CD8-positive, alpha-beta memory T cell (primary cell): ENCODE data around the gene MSI2. TPM values are rescaled to one million over a fixed set of nuclear protein-coding genes. Genes with fewer than 3 reads are reported as not detected.

Experiments
- CTCF ChIA-PET: fragments of 350-600 bp; sonication (Branson Sonifier 250); formaldehyde crosslinking; loops from one replicate; lab custom pipeline; 2021; ENCODE audit warnings: antibody characterized with exemption; lab: Charles Lee
- POLR2A ChIA-PET: fragments of 350-600 bp; sonication (Branson Sonifier 250); formaldehyde crosslinking; loops from one replicate; lab custom pipeline; 2021; ENCODE audit warnings: antibody characterized with exemption; lab: Charles Lee
- DNase-seq, 5 donors: peaks; one replicate each; pipeline versions ENCODE4 v3.0.0 to v3.0.0-alpha.2; 2020 to 2022; ENCODE audit warnings: mixed read lengths in 1 of 5
- H3K27ac ChIP-seq: one replicate; pipeline ENCODE4 v1.7.0; 2013; ENCODE audit warnings: low read depth, mild to moderate bottlenecking, low read length, moderate library complexity
- H3K27me3 ChIP-seq: 2 replicates; pipeline ENCODE4 v1.7.0; 2013; ENCODE audit warnings: low read length, mild to moderate bottlenecking; ENCODE audit not compliant: insufficient read depth, poor library complexity, severe bottlenecking
- H3K36me3 ChIP-seq: 2 replicates; pipeline ENCODE4 v1.7.0; 2013; ENCODE audit warnings: mild to moderate bottlenecking, low read length, moderate library complexity; ENCODE audit not compliant: insufficient read depth
- H3K4me1 ChIP-seq: 2 replicates; pipeline ENCODE4 v1.7.0; 2013; ENCODE audit warnings: mild to moderate bottlenecking, low read length, moderate library complexity; ENCODE audit not compliant: insufficient read depth
- H3K4me3 ChIP-seq: 2 replicates; pipeline ENCODE4 v1.7.0; 2013; ENCODE audit warnings: mild to moderate bottlenecking, low read length
- H3K9me3 ChIP-seq: 2 replicates; pipeline ENCODE4 v1.7.0; 2013; ENCODE audit warnings: mild to moderate bottlenecking, low read length
- H3K27ac Mint-ChIP-seq, 8 donors: one replicate each; pipeline ENCODE4 v1.8.0; 2020 to 2021; ENCODE audit warnings: mixed read lengths in 8 of 8, mild to moderate bottlenecking in 6 of 8, inconsistent platforms in 3 of 8, moderate library complexity in 3 of 8
- H3K27me3 Mint-ChIP-seq, 2 donors: one replicate each; pipeline ENCODE4 v1.8.0; 2020 to 2021; ENCODE audit warnings: mixed read lengths in 2 of 2, mild to moderate bottlenecking in 1 of 2, moderate library complexity in 1 of 2
- H3K36me3 Mint-ChIP-seq, 3 donors: one replicate each; pipeline ENCODE4 v1.8.0; 2020 to 2021; ENCODE audit warnings: mixed read lengths in 3 of 3, inconsistent platforms in 1 of 3, mild to moderate bottlenecking in 1 of 3
- H3K4me1 Mint-ChIP-seq, 3 donors: one replicate each; pipeline ENCODE4 v1.8.0; 2020 to 2021; ENCODE audit warnings: mixed read lengths in 3 of 3, inconsistent platforms in 1 of 3, mild to moderate bottlenecking in 1 of 3
- H3K4me3 Mint-ChIP-seq, 7 donors: one replicate each; pipeline ENCODE4 v1.8.0; 2020 to 2021; ENCODE audit warnings: mixed read lengths in 7 of 7, mild to moderate bottlenecking in 6 of 7, moderate library complexity in 4 of 7, inconsistent platforms in 2 of 7
- H3K9me3 Mint-ChIP-seq, 5 donors: one replicate each; pipeline ENCODE4 v1.8.0; 2020 to 2022; ENCODE audit warnings: mixed read lengths in 5 of 5, mild to moderate bottlenecking in 3 of 5, moderate library complexity in 2 of 5, inconsistent platforms in 1 of 5
- polyA plus RNA-seq: library from polyadenylated mRNA; unstranded; fragments of 300-500 nt; fragmentation: Illumina TruSeq; gene quantifications from one replicate; pipeline ENCODE4 v1.2.3, GENCODE V29; 2021
- total RNA-seq, 2 experiments: library from RNA; stranded (reverse); gene quantifications; one replicate each; pipeline ENCODE4 v1.2.3, GENCODE V29; 2021

MSI2 gene
- total and polyA plus RNA-seq, 3 experiments from 2014 or later = 2.3 to 58.0 (median 57.1) TPM

GRCh38 chr17:57643062-57643461 lies 386.7 kb downstream of the MSI2 start:
- Mint-ChIP-seq H3K36me3 (peaks cover 0 to 24% (median 8%) of the 10 kb centered on the region in 3 donors), H3K27me3 (peaks cover 0 to 2% of the 10 kb centered on the region in 2 donors), H3K4me1 (peaks cover 8 to 25% (median 14%) of the 10 kb centered on the region in 3 donors), H3K4me3 (no peak overlapping the region), H3K27ac (peak overlapping the region in 2 of 8 donors; percentile 2 to 61), H3K9me3 (no peaks in the 10 kb centered on the region)
- Histone ChIP-seq H3K9me3 (no peaks in the 10 kb centered on the region), H3K4me3 (no peak overlapping the region), H3K27ac (no peak overlapping the region), H3K36me3 (no peaks in the 10 kb centered on the region), H3K27me3 (no peaks in the 10 kb centered on the region), H3K4me1 (no peaks in the 10 kb centered on the region)
- ChIA-PET CTCF (interaction anchor here (1.3 kb wide), 1 partner anchor 12 kb away, joined by 3 read pairs; no protein-coding TSS in a partner anchor), POLR2A (no interaction called here)
- DNase-seq = no peak

DNA sequence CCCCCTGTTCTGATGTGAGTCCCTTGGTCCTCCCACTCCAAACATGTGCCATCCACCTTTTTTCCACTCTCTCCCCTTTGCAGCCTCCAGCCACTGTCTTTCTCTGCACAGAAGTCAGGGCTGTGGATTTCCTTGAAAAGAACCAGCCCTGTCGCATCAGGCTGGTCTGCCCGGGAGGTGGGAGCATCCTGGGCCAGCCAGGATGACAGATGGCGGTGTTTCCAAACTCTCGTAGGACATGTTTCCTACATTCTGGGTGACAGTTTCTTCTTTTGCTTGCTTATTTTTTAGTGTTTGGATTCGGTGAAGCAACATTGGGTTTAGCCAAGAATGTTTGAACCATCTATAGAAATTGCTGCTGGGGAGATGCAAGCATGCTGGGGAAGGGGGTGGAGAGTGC lies 388.0 kb downstream of the MSI2 start:
- Mint-ChIP-seq H3K4me3 (no peak overlapping the region), H3K27me3 (peaks cover 0 to 2% of the 10 kb centered on the region in 2 donors), H3K36me3 (peaks cover 0 to 17% (median 8%) of the 10 kb centered on the region in 3 donors), H3K27ac (peak overlapping the region in 5 of 8 donors; percentile 6 to 87 (median 64)), H3K4me1 (peaks cover 8 to 23% (median 14%) of the 10 kb centered on the region in 3 donors), H3K9me3 (no peaks in the 10 kb centered on the region)
- ChIA-PET CTCF (no interaction called here), POLR2A (no interaction called here)
- no peaks in the 10 kb centered on the region for H3K9me3 ChIP-seq
- no peak for DNase-seq
- H3K27ac ChIP-seq = no peak overlapping the region
- H3K4me3 ChIP-seq = no peak overlapping the region
- H3K36me3 ChIP-seq = no peaks in the 10 kb centered on the region
- no peaks in the 10 kb centered on the region for H3K4me1 ChIP-seq
- no peaks in the 10 kb centered on the region for H3K27me3 ChIP-seq

DNA sequence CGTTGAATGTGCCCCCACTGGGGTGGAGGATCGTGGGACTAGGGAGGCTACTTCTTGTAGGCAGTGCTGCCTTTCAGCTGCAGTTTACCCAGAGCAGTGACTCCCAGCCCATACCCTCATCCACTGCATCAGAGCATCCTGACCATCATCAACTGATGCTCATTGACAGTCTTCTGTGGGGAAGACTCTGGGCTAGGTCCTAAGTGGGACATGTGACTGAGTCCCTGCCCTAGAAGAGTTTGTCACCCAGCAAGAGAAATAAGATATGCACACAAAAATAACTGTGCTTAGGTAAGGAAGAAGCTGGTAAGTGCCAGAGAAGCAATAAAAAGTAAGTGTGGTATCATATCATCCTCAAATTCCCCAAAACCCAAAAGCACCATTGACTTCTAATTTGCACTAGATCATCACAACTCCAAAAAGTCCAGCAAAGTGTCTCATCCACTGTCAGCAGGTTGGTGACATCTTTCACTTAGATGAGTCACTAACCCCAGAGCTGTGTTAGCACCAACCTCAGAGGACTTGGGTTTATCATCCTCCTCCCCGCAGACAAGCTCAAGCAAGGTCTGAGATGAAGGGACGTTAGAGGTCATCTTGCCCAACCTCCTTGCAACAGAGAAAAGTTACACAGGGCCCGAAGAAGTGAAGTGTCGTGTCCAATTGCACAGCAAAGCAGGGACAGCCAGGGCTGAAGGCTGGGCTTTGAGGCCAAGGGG lies 389.8 kb downstream of the MSI2 start:
- CTCF ChIA-PET = interaction anchor here (0.9 kb wide), 1 partner anchor 48 kb away, joined by 4 read pairs; no protein-coding TSS in a partner anchor
- POLR2A ChIA-PET = no interaction called here
- Histone ChIP-seq H3K4me1 (no peaks in the 10 kb centered on the region), H3K27me3 (no peaks in the 10 kb centered on the region), H3K9me3 (no peaks in the 10 kb centered on the region), H3K4me3 (no peak overlapping the region), H3K27ac (no peak overlapping the region), H3K36me3 (no peaks in the 10 kb centered on the region)
- Mint-ChIP-seq H3K9me3 (no peaks in the 10 kb centered on the region), H3K36me3 (peaks cover 0 to 22% (median 9%) of the 10 kb centered on the region in 3 donors), H3K4me3 (peak overlapping the region in 1 of 7 donors; percentile 65), H3K4me1 (peaks cover 8 to 20% (median 17%) of the 10 kb centered on the region in 3 donors), H3K27ac (peak overlapping the region in 6 of 8 donors; percentile 62 to 90 (median 87)), H3K27me3 (peaks cover 0 to 2% of the 10 kb centered on the region in 2 donors)
- no peak for DNase-seq

GRCh38 chr17:57648720-57649119 lies 392.4 kb downstream of the MSI2 start:
- Mint-ChIP-seq H3K27ac (no peak overlapping the region), H3K4me3 (no peak overlapping the region), H3K27me3 (peaks cover 0 to 2% of the 10 kb centered on the region in 2 donors), H3K36me3 (peaks cover 0 to 18% (median 5%) of the 10 kb centered on the region in 3 donors), H3K9me3 (no peaks in the 10 kb centered on the region), H3K4me1 (peaks cover 11 to 14% (median 13%) of the 10 kb centered on the region in 3 donors)
- H3K27ac ChIP-seq = no peak overlapping the region
- POLR2A ChIA-PET = no interaction called here
- no peaks in the 10 kb centered on the region for H3K9me3 ChIP-seq
- H3K4me1 ChIP-seq = no peaks in the 10 kb centered on the region
- H3K4me3 ChIP-seq = no peak overlapping the region
- no peaks in the 10 kb centered on the region for H3K27me3 ChIP-seq
- no peak for DNase-seq
- no peaks in the 10 kb centered on the region for H3K36me3 ChIP-seq
- CTCF ChIA-PET = no interaction called here

- POLR2A ChIA-PET = no interaction called here
- Mint-ChIP-seq H3K27ac (no peak overlapping the region), H3K27me3 (peaks cover 0 to under 1% of the 10 kb centered on the region in 2 donors), H3K36me3 (peaks cover under 1 to 19% (median 5%) of the 10 kb centered on the region in 3 donors), H3K4me3 (no peak overlapping the region), H3K9me3 (no peaks in the 10 kb centered on the region), H3K4me1 (peaks cover 13 to 18% (median 15%) of the 10 kb centered on the region in 3 donors)
- Histone ChIP-seq H3K9me3 (no peaks in the 10 kb centered on the region), H3K36me3 (no peaks in the 10 kb centered on the region), H3K27ac (no peak overlapping the region), H3K4me1 (no peaks in the 10 kb centered on the region), H3K4me3 (no peak overlapping the region), H3K27me3 (no peaks in the 10 kb centered on the region)
- DNase-seq = no peak
- CTCF ChIA-PET = no interaction called here
Observed at GRCh38 chr17:57649191-57649590, 392.9 kb downstream of the MSI2 start.

DNA sequence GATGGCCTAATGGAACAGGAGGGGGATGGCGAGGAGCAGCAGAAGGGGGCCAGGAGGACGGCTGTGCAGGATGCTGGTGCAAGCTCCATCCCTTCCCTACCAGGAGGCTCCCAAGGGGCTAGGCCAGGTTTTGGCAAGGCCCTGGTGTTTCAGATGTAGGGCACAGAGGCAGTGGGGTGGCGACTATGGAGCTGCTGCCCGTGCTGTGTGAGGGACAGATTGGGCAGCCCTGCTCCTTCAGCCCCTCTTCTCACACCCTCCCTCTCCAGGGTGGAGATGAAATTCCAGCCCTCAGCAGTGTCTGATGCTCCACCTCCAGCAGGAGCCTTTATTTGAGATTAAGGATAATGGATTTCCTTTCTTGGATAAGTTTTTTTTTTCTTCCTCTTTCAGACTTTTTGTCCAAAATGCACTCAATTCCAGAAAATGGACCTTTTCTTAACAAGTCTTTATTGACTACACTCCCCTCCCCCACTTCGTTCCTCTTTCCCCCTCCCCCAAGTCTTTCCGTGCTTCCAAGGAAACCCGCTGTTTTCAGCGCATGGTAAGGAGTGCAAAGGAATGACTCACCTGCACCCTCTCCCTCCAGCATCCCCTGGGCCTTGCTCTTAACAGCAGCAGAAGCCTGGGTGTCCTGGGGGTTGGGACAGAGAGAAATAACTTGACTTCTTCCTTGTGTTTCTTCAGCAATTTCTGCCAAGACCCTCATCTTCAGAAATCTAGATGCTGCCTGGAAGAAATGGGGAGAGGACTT lies 393.6 kb downstream of the MSI2 start:
- H3K27me3 Mint-ChIP-seq = no peaks in the 10 kb centered on the region
- H3K4me1 ChIP-seq = no peaks in the 10 kb centered on the region
- H3K36me3 Mint-ChIP-seq = peaks cover 4 to 24% (median 5%) of the 10 kb centered on the region in 3 donors
- H3K27ac ChIP-seq = no peak overlapping the region
- H3K27me3 ChIP-seq = no peaks in the 10 kb centered on the region
- H3K4me1 Mint-ChIP-seq = peaks cover 13 to 22% (median 20%) of the 10 kb centered on the region in 3 donors
- H3K9me3 Mint-ChIP-seq = no peaks in the 10 kb centered on the region
- CTCF ChIA-PET = interaction anchor here (1.2 to 1.9 kb wide), 2 partner anchors 22 to 52 kb away, joined by 3 to 5 read pairs; no protein-coding TSS in a partner anchor
- POLR2A ChIA-PET = interaction anchor here (0.6 kb wide), 1 partner anchor 9 kb away, joined by 7 read pairs; no protein-coding TSS in a partner anchor
- H3K4me3 ChIP-seq = no peak overlapping the region
- no peaks in the 10 kb centered on the region for H3K9me3 ChIP-seq
- no peak for DNase-seq
- peak overlapping the region in 3 of 8 donors; percentile 16 to 64 (median 32) for H3K27ac Mint-ChIP-seq
- H3K36me3 ChIP-seq = no peaks in the 10 kb centered on the region
- H3K4me3 Mint-ChIP-seq = peak overlapping the region in 1 of 7 donors; percentile 73

DNA sequence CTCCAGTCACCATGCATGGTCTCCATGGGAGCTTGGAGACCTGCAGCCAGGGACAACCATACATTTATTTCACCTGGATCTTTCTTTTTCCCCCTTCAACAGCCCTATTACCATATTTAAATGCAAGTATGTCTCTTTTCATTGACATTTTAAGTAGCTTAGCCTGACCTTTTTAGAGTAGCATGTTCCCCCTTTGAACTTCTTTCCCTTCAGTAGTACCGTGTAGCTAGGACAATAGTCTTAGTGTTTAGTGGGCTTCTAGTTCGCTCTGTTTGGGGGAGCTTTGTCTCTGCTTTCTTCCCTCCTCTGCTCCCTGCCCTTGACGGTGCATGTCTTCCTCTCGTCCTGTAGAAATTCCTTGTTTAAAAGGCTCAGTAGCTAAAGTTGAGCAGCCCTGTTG lies 394.2 kb downstream of the MSI2 start:
- Mint-ChIP-seq H3K27ac (peak overlapping the region in 4 of 8 donors; percentile 59 to 84 (median 71)), H3K4me3 (no peak overlapping the region), H3K27me3 (peaks cover 0 to 1% of the 10 kb centered on the region in 2 donors), H3K4me1 (peaks cover 15 to 27% (median 24%) of the 10 kb centered on the region in 3 donors), H3K9me3 (no peaks in the 10 kb centered on the region), H3K36me3 (peaks cover 5 to 29% (median 6%) of the 10 kb centered on the region in 3 donors)
- Histone ChIP-seq H3K4me3 (no peak overlapping the region), H3K27ac (no peak overlapping the region), H3K9me3 (no peaks in the 10 kb centered on the region), H3K4me1 (no peaks in the 10 kb centered on the region), H3K27me3 (no peaks in the 10 kb centered on the region), H3K36me3 (no peaks in the 10 kb centered on the region)
- ChIA-PET POLR2A (interaction anchor here (0.6 kb wide), 1 partner anchor 9 kb away, joined by 7 read pairs; no protein-coding TSS in a partner anchor), CTCF (interaction anchor here (1.2 to 1.9 kb wide), 2 partner anchors 22 to 53 kb away, joined by 3 to 5 read pairs; no protein-coding TSS in a partner anchor)
- no peak for DNase-seq
